Measurements from ENCODE around the gene HACD2.

The HACD2 gene

DNA sequence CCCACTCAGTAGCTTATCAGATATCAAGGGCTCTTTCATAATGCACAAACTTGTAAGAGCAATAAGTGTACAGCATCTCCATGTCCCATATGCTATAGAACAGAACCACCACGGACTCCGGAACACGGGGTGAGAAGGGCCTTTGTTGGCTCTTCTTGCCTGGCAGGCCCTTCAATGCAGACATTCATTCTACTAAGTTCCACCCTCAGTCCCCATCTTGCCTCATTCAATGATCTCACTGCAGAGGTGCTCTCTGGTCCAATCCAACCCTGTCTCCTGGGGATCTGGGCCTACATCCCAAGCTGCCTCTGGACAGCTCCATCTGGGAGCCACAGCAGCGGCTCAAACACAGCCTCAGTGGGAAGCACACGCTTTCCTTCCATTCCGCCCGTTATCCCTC is 16.8 kb downstream of the HACD2 start:
- DNase-seq: no peak

DNA sequence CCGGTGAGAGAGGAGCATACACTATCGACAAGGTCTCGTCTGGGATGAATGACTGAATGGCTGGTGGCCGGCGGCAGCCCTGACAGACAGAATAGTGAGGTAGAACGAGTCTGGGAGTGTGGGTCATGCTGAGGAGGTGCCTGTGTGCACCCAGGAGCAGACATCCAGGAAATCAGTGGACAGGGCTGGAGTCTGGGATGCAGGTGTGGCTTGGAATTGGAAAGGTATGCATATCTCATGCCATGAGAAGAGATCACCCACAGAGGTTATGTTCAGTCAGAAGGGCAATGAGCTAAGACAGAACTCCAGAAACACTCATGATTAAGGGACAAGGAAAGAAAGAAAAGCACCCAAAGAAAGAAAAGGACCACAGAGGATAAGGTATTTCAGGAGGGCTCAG is 20.8 kb downstream of the HACD2 start:
- DNase-seq: no peak

DNA sequence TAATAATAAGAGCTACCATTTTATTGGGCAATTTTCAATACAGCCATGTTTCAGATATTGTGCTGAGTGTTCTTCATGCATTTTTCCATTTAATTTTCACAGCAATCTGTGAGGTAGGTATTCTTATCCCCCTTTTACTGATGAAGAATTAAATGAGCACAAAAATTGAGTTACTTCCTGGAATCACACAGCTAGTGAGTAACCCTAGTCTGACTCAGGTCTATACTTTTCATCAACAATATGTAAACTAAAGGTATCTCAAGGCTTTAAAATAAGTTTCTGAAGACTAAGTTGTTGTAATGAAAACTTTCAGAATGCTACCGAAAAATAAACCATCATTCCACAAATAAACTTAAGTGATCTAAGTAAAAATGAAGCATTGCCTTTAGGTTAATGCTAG is 22.3 kb downstream of the HACD2 start:
- DNase-seq: no peak

DNA sequence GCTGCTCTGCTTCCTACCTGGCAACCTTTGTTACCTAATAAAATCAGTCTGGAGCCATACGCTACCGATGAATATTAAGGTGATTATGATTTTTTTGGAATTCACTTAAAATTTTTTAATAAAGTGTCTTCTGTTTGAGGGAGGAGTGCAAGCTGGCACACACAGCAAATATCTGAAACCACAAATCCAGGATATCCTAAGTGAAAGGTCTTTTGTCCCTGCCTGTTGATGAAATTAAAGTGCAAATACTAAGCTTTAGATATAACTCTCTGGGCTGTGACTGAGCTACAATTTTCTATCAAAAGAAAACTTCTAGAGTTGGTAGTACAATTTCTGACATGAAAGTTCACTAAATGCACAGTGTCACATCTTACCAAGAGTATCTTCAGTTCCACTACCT is 23.7 kb downstream of the HACD2 start:
- no peak for DNase-seq

DNA sequence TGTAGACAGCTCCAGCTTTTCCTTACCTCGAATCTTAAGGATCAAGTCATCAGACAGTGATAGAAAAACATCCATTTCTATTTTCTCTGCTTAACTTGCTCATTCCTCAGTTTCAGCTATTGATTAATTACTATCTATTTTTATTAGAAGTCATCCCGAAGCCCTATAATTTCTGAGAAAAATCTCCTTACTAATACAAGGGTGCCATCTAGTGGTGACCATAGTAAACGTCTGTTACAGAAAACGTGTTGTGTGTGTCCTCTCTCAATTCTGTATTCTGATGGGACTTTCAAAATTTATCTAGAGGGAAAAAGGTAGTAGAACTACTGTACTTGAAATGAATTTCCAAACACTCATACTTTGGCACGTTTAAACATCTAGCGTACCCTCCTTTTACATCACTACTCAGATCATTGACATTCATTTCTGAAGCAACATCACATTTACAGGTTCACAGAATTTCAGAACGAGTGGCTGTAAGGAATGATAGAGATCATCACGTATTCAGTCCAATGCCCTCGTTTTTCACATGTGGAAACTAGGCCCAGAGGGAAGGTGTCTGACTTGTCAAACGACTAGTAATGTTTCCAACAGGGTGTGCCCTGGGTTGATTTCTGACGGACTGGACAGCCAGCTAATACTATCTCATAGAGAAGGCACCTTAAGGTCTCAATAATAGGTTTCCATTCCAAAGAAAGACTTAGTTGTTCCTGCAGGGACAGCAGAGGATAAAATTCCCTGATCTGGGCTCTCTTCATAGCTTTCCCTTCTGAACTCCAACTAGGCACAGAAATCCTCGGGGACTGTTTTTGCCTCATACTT is 25.6 kb downstream of the HACD2 start:
- peak; percentile 49 for DNase-seq

GRCh38 chr3:123553536-123553935 is 31.3 kb downstream of the HACD2 start:
- DNase-seq: no peak

DNA sequence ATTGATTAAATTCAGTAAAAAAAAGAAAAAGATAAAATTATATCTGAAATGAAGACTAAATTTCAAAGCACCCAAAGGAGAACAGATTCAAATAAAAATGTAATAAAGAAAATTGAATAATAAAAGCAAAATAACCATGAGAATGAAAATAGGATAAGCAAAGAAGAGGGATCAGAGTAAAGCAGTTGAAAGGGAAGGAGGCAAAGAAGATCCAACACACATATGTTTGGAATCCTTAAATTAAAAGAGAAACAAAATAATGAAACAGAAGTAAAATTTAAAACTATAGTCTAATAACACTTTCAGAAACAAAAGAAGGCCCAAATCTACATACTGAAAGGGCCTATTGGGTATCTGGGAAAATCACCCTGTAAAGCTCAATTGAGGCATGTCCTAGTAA is 32.1 kb downstream of the HACD2 start:
- no peak for DNase-seq

GRCh38 chr3:123552095-123552714 is 32.6 kb downstream of the HACD2 start:
- peak; percentile 21 for DNase-seq

DNA sequence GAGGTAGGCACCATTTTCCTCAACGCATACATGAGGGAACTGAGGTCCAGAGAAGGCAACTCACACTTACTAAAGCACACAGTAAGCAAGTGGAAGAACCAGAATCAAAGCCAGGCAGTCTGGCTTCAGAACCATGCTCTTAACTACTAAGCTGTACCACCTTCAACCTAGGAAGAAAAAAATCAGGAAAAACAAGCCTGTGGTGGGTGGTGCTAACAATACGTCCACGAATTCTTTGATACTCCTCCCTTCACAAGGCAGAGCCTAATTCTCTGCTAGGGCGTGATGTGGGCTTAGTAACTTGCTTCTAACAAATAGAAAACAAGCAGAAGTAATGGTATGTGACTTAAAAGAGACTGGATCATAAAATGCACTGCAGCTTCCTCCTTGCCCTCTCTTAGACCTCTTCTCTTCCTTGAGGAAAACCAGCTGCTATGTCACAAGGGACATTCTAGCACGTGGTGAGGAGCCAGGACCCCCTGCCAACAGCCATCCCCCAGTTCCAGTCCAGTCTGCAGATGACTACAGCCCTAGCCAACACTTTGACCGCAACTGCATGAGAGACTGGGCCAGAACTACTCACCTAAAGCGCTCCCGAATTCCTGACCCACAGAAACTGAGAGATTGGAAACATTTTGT is 36.9 kb downstream of the HACD2 start:
- DNase-seq: no peak

GRCh38 chr3:123546133-123546755 is 38.6 kb downstream of the HACD2 start:
- peak; percentile 90 for DNase-seq

DNA sequence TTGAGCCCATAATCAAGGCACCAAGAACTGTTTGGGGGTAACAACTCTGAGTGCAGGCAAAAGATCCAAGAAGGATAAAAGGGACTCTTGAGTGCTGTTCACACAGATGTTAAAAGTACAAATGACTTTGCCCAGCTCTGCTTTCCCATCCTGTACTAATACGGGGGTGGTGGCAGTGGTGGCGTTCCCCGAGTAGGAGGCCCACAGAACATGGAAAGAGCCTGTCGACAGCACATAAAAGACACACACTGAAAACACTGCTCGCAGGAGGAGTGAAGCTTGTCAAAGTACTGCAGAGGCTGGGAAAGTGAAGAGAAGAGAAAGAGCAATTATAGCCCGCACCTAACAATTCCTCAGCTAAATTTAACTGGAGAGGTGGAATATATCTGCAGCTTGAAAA is 40.9 kb downstream of the HACD2 start:
- no peak for DNase-seq

- DNase-seq: peak; percentile 26
Measured at GRCh38 chr3:123540285-123540684, 44.6 kb downstream of the HACD2 start.

- DNase-seq: no peak
Measured at GRCh38 chr3:123536153-123536895, 48.5 kb downstream of the HACD2 start.

- peak; percentile 58 for DNase-seq
Measured at GRCh38 chr3:123535580-123535979, 49.3 kb downstream of the HACD2 start.

DNA sequence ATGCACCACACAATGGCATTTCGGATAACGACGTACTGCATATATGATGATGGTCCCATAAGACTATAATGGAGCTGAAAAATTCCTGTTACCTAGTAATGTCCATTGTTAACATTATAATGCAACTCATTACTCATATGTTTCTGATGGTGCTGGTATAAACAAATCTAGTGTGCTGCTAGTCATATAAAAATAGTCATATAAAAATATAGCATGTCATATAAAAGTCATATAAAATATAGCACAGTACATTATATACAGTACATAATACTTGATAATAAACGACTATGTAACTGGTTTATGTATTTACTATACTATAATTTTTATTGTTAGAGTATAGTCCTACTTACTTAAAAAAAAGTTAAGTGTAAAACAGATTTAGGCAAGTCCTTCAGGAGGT is 50.6 kb downstream of the HACD2 start:
- DNase-seq: no peak

DNA sequence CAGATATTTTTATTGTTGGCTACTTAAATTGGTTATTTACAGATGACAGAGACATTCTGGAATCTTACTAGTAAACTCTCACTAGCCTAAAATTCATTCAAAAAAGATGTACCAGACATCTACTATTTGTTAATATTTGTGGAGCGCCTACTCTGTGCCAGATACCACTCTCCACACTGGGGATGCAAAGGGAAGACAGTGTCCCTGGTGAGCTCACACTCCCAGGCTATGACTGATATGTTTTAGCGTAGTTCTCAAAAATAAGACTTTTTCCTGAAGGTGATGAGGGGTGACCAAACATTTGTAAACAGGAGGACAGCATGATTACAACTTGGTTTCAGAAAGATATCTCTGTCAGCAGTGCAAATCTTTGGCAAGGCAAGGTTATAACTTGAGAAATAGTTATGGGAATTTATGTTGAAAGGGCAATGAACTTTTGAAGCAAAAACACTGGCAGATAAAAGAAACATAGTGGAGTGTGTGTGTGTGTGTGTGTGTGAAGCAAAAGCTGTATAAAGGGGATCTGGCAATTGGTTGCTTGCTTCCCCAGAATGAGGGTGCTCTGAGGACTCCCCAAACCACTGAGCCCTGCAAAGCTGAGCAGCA is 51.2 kb downstream of the HACD2 start:
- no peak for DNase-seq

- DNase-seq: no peak
Measured at GRCh38 chr3:123528130-123528529, 56.7 kb downstream of the HACD2 start.

GRCh38 chr3:123527046-123527445 is 57.8 kb downstream of the HACD2 start:
- DNase-seq: no peak

DNA sequence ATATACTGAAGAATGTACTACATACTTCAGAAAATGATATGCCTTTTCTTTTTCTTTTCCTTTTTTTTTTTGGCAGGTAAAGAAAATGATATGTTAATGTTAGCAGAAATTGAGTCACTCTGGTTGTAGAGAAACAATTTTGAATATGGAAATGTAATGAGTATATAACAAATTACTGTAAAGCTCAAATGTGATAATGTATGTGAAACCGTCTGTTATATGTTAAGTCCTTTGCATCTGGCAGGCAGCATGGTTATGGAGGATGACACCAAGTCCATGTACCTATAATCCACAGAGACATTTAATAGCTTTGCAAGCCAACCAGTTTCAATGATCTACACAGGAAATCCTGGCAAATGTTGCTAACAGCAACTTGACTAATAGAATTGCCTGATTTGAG is 58.4 kb downstream of the HACD2 start:
- no peak for DNase-seq

- no peak for DNase-seq
Measured at GRCh38 chr3:123525433-123525832, 59.4 kb downstream of the HACD2 start.

GRCh38 chr3:123524981-123525380 is 59.9 kb downstream of the HACD2 start:
- no peak for DNase-seq

- no peak for DNase-seq
Measured at GRCh38 chr3:123523023-123523412, 61.8 kb downstream of the HACD2 start.

Measured in HCEC 1CT (cell line).